OCI-LY3 (cell line): ENCODE data around the gene RNF169.

Source experiments
- CTCF ChIP-seq: fragments of 200-600, 300-600 bp; sonication (generic); IDR thresholded peaks from 2 replicates; pipeline ENCODE4 v1.5.1; 2014; ENCODE audit warnings: antibody characterized with exemption, low read length, low read depth
- EZH2phosphoT487 ChIP-seq: fragments of 200-600 bp; shearing (Covaris generic); IDR thresholded peaks from 2 replicates; pipeline ENCODE4 v1.6.1; 2018; ENCODE audit warnings: antibody characterized with exemption, mixed run types, low read depth

- no peak for TF ChIP-seq CTCF
- TF ChIP-seq EZH2phosphoT487 = no peak
These were observed 61.2 kb downstream of the RNF169 start for GRCh38 chr11:74809801-74810200.
